Gastroesophageal sphincter (tissue), 3 donors: Measurements from ENCODE around the gene PRXL2B.

Experiments
- CTCF ChIP-seq, 4 experiments: fragments of 200-600 bp in 2 of 4; fragments of 450-650 bp in 2 of 4; sonication (generic) in 1 of 4; IDR thresholded peaks; one replicate each; pipeline ENCODE4 v1.5.1; 2017 to 2019; ENCODE audit warnings: antibody characterized with exemption in 4 of 4, mild to moderate bottlenecking in 2 of 4, moderate library complexity in 2 of 4
- POLR2A ChIP-seq, 2 donors: fragments of 450-650 bp; IDR thresholded peaks; one replicate each; pipeline ENCODE4 v1.6.1; 2017; ENCODE audit warnings: antibody characterized with exemption in 2 of 2, mild to moderate bottlenecking in 2 of 2, moderate library complexity in 1 of 2

GRCh38 chr1:2602866-2603520 is 16.4 kb downstream of the PRXL2B start:
- no peak for TF ChIP-seq CTCF (IDR thresholded peaks at IDR 0.05)
- no peak for TF ChIP-seq POLR2A (IDR thresholded peaks at IDR 0.05)
